GM19351 (cell line): Measurements from ENCODE around the gene SERPINA3.

ENCODE experiments used
- ATAC-seq: cut with Tn5 transposase; IDR thresholded peaks from one replicate; pipeline ENCODE4 v1.9.1; 2021; ENCODE audit warnings: mild to moderate bottlenecking, moderate library complexity; ENCODE audit not compliant: unreplicated experiment

SERPINA3 gene

DNA sequence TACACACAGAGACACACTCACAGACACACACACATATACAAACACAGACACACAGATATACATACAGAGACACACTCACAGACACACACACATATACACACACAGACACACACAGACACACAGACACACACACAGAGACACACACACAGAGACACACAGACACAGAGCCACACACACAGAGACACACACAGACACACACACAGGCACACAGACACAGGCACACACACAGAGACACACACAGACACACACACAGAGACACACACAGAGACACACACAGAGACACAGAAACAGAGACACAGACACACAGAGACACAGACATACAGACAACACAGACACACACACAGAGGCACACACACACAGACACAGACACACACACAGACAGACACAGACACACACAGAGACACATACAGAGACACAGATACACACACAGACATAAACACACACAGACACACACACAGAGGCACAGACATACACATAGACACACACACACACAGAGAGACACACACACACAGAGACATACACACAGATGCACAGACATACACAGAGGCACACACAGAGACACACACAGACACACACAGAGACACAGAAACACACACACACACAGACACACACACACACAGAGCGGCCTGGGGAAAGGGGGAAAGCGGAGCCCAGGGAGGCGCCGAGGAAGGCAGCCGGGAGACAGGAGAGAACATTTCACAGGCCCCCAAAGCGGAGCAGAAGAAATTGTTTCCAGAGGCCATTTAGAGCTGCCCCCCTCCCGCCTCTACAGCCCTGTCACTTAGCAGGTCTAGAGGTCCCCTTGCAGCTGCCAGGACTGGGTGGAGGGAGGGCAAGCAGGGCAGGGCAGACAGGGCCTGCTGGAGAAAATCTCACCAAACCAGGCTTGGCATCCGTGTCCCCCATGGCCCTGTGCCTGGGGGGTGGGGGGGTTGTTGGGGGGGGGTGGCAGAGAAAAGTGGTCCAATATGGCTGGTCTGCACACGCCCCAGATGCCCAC lies 38.9 kb downstream of the SERPINA3 start:
- ATAC-seq, result no peak

DNA sequence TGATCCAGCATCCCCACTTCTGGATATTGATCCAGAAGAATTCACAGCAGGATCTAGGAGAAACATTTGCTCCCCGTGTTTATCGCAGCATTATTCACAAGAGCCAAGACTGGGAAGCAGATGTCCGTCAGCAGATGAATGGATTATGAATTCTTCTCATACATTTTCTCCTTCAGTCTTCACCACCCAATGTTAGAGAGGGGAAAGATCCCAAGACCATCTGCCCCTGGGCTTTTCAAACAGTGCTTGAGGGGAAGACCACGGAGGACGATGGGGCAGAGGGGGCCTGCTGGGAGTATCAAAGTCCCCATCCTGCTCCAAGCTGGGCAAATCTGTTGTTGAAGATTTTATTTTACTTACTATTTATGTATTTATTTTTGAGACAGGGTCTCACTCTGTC lies 41.1 kb downstream of the SERPINA3 start:
- no peak for ATAC-seq

DNA sequence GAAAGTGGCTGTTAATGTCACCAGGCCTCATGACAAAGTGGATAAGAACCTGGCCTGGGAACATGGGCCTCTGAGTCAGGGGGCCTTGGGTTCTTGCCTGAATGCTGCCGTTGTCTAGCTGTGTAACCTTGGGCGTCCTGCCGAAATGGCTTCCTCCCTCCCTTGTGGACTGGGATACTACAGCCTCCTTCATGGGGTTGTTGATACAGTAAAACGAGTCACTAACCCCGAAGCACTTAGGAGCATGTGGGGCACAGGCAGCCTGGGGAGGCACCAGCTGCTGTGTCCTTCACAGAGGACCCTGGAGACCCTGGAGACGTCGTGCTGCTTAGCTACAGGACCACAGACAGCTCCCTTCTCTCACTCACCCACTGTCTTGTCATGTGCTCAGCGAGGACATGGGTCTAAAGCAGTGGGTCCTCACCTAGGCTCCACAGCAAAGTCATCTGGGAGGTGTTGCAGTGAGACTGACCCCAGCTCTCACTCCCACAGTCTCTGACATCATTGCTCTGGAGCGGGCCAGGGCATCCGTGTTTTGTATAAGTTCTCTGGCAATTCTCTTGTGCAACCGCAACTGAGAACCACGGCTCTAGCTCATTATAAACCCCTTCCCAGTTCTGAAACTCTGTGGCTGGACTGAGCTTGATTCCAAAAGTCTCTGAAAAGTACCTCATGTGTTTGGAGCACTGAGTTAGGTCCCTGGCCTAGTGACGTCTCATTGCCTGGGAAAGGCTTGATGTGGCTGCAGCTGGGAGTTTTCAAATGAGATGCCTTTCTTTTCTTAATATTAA lies 42.1 kb downstream of the SERPINA3 start:
- no peak for ATAC-seq

- ATAC-seq, result no peak
Observed at GRCh38 chr14:94655169-94655710, 43.0 kb downstream of the SERPINA3 start.

- ATAC-seq, result no peak
Observed at GRCh38 chr14:94656043-94656442, 43.9 kb downstream of the SERPINA3 start.

DNA sequence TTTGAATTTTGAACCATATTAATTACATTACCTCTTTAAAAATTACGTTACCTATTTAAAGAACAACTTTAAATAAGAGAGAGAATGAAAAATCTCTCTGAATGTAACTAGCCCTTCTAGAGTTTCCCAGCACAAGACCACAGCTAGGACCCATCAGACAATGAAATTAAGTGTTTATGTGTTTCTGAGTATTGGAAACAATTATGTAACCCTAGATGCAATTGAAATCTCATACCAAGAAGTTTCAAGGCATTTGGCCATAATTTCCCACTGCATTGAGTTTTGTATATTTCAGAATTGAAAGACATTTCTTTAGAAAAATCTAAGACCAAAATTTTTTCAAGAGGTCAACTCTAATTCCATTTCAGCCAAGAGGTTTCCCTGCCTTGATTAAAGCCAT lies 47.1 kb downstream of the SERPINA3 start:
- ATAC-seq, result no peak

- no peak for ATAC-seq
Observed at GRCh38 chr14:94659901-94660300, 47.7 kb downstream of the SERPINA3 start.

DNA sequence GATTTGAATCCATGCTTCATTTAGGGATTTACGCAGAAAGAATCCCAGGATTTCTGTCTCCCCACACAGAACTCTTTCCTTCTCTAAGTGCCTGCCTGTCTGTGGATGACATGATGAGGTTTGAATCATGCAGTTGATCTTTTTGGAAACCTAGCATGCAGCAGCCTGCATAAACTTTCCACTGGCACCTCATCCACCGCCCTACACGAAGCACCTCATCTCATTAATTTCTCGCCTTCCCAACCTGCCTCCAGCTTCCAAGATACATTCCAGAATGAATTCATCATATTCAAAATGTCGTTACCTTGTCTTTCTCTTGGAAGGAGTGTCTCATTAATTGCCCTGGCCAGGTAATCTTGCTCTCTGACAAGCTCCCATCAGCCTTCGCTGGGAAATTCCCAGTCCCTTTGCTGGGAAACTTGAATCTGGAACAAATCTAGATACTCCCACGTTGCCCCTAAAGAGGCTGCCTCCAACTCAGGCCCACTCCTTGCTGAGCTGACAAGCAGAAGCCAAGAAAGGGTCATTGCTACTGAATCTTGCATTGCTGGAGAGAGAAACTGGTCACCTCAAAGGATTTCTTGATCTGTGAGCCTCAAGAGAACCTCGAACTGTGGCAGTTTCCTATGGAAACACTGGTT lies 48.2 kb downstream of the SERPINA3 start:
- ATAC-seq, result no peak

DNA sequence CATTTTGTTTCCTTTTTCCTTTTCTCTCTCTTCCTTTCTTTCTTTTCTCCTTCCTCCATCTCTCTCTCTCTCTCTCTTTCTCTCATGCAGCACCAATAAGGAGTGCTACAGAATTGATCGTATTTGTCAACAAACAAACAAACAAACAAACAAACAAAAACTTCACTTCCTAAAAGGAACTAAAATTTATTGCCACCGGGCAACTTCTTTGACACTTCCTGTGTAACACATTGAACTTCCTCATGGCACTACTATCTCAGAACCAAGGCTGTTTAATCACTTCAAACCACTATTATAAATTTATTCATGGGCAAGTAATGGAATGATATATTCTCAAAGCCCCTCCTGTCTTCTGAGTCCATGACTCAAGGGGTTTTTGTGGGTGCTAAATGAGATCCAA lies 51.3 kb downstream of the SERPINA3 start:
- ATAC-seq, result no peak

DNA sequence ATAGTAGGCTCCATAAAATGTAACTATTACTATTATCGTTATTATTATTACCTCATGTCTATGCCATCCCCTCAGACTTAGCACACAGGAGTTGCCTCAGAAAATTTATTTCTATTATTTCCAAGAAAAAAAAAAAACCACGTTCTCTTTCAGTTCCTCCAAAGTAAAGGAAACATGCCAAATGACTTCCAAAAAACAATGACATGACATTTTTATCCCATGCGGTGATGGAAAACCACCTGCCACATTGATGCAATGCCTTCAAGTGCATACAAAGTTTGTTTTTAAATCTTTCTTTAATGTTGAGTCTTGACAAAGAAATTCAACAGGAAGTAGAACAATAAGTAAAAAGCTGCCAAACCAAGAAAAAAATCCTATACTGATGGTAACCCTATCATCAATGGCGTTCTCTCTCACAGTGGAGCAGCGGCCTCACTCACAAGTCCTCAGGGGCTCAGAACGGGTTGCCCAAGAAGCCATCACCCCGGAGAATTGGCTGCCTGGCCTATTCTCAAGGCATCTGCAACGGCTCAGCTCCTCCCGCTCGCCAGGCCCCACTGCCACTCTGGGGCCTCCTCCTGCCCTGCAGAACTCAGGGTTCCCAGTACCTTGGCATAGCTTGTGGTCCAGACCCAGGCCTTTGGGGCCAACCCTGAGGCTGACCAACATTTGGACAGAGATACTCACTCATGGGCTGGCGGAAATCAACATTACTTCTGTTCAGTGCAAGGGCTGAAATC lies 51.9 kb downstream of the SERPINA3 start:
- ATAC-seq, result no peak

GRCh38 chr14:94665121-94665520 lies 52.9 kb downstream of the SERPINA3 start:
- ATAC-seq, result no peak

- ATAC-seq, result no peak
Observed at GRCh38 chr14:94665544-94665943, 53.4 kb downstream of the SERPINA3 start.

DNA sequence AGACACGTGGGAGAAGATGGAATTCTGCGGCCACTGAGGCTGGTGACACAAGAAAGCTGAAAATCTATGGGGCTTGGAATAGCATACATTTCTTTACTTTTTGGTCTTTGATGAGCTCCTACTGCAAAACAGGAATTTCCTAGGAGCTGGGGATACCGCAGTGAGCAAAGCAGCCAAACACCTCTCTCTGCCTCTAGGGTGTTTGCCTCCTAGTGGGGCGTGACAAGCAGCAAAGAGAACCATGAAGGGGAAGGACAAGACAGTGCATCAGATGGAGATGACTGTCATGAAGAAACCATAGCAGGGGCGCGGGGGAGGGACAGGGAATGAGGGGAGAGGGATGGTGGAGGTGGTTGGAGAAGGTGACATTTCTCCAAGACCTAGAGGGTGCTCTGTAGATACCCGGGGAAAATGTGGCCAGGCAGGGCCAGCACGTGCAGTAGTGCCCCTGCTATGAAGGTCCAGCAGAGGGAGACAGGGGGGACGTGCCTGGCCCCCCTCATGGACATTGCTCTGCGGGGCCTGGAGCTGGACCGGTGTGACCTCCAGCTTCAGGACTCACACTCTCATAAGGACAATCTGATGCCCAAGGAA lies 58.6 kb downstream of the SERPINA3 start:
- ATAC-seq, result no peak

- no peak for ATAC-seq
Observed at GRCh38 chr14:94671870-94672444, 59.8 kb downstream of the SERPINA3 start.

- no peak for ATAC-seq
Observed at GRCh38 chr14:94673071-94673470, 60.9 kb downstream of the SERPINA3 start.
